H1 (cell line): ENCODE measurements around the gene XRRA1. TPM values are rescaled to one million over a fixed set of nuclear protein-coding genes. Genes with fewer than 3 reads are reported as not detected.

Source experiments
- CTCF ChIA-PET: fragments of 300-600 bp; sonication (Branson Sonifier 250); formaldehyde crosslinking; loops from one replicate; lab custom pipeline; 2021; ENCODE audit not compliant: partially characterized antibody; lab: Charles Lee
- POLR2A ChIA-PET: fragments of 300-600 bp; sonication (Branson Sonifier 250); formaldehyde crosslinking; loops from one replicate; lab custom pipeline; 2021; ENCODE audit warnings: inconsistent platforms; ENCODE audit not compliant: partially characterized antibody; lab: Charles Lee
- DNase-seq, 2 experiments: peaks; one replicate each; pipeline versions ENCODE4 v3.0.0 to v3.0.0-alpha.2; 2010 to 2022; ENCODE audit warnings: low spot score in 2 of 2, low read depth in 1 of 2, mixed read lengths in 1 of 2
- FAIRE-seq: peaks from 2 replicates; lab custom pipeline; 2011; peaks lifted over from hg19 to GRCh38; lab: Jason Lieb, UNC
- H2AFZ ChIP-seq: 2 replicates; pipeline ENCODE4 v1.8.1; 2012; ENCODE audit warnings: low read length, inconsistent platforms
- H2AK5ac ChIP-seq: 2 replicates; pipeline ENCODE4 v1.6.1; 2013; ENCODE audit warnings: low read depth, low read length
- H2BK120ac ChIP-seq: replicated peaks from 2 replicates; pipeline ENCODE3; 2013; ENCODE audit warnings: low read depth, low read length, inconsistent platforms
- H2BK12ac ChIP-seq: 2 replicates; pipeline ENCODE4 v1.6.1; 2013; ENCODE audit warnings: low read depth, low read length
- H2BK15ac ChIP-seq: 2 replicates; pipeline ENCODE4 v1.6.1; 2013; ENCODE audit warnings: low read length
- H2BK20ac ChIP-seq: 2 replicates; pipeline ENCODE4 v1.6.1; 2013; ENCODE audit warnings: low read length
- H2BK5ac ChIP-seq: 2 replicates; pipeline ENCODE4 v1.6.1; 2013; ENCODE audit warnings: low read depth, low read length
- H3K14ac ChIP-seq: 2 replicates; pipeline ENCODE4 v1.6.1; 2013; ENCODE audit warnings: inconsistent platforms; ENCODE audit not compliant: insufficient read length
- H3K18ac ChIP-seq: 2 replicates; pipeline ENCODE4 v1.6.1; 2013; ENCODE audit warnings: low read length; ENCODE audit errors: extremely low read depth
- H3K23ac ChIP-seq: 2 replicates; pipeline ENCODE4 v1.6.1; 2013; ENCODE audit warnings: inconsistent platforms; ENCODE audit not compliant: insufficient read length
- H3K23me2 ChIP-seq: 2 replicates; pipeline ENCODE4 v1.6.1; 2013; ENCODE audit warnings: low read depth, low read length
- H3K27ac ChIP-seq: 2 replicates; pipeline ENCODE4 v1.6.1; 2011; ENCODE audit warnings: low read depth, low read length, inconsistent platforms
- H3K27me3 ChIP-seq, 4 experiments: replicated peaks in 1 of 4; 1 replicate in 1 of 4; 2 replicates in 3 of 4; pipeline versions ENCODE4 v1.6.1 to v1.8.1; 2011 to 2013; ENCODE audit warnings: low read length in 3 of 4, mild to moderate bottlenecking in 3 of 4, inconsistent platforms in 2 of 4, mixed read lengths in 2 of 4, moderate library complexity in 1 of 4; ENCODE audit not compliant: control insufficient read depth in 3 of 4, insufficient read depth in 3 of 4; ENCODE audit errors: extremely low read depth in 1 of 4
- H3K36me3 ChIP-seq, 4 experiments: 2 replicates each; pipeline versions ENCODE4 v1.6.1 to v1.8.1; 2011 to 2013; ENCODE audit warnings: mild to moderate bottlenecking in 4 of 4, low read length in 3 of 4, moderate library complexity in 2 of 4, control low read depth in 1 of 4, inconsistent platforms in 1 of 4; ENCODE audit not compliant: insufficient read depth in 4 of 4, control insufficient read depth in 2 of 4
- H3K4ac ChIP-seq: replicated peaks from 2 replicates; pipeline ENCODE3; 2013; ENCODE audit warnings: low read length, low read depth, mixed read lengths, inconsistent platforms; ENCODE audit not compliant: insufficient read length
- H3K4me1 ChIP-seq, 4 experiments: replicated peaks in 1 of 4; 1 replicate in 1 of 4; 2 replicates in 3 of 4; pipeline versions ENCODE4 v1.6.1 to v1.8.1; 2011 to 2013; ENCODE audit warnings: low read length in 3 of 4, inconsistent platforms in 2 of 4, mixed read lengths in 1 of 4; ENCODE audit not compliant: insufficient read depth in 4 of 4, control insufficient read depth in 3 of 4
- H3K4me2 ChIP-seq, 2 experiments: 2 replicates each; pipeline versions ENCODE4 v1.6.1 to v1.8.1; 2011 to 2013; ENCODE audit warnings: low read depth in 2 of 2, low read length in 2 of 2, control low read depth in 1 of 2, inconsistent platforms in 1 of 2, mild to moderate bottlenecking in 1 of 2; ENCODE audit not compliant: insufficient read depth in 1 of 2
- H3K4me3 ChIP-seq, 4 experiments: fragments of 200-600, 300-600 bp in 1 of 4; sonication (generic), shearing (Covaris generic), sonication (Bioruptor Twin) in 1 of 4; 2 replicates each; pipeline versions ENCODE4 v1.5.1 to v1.8.1; 2011 to 2016; ENCODE audit warnings: low read length in 4 of 4, low read depth in 3 of 4, control low read depth in 2 of 4, inconsistent platforms in 2 of 4, mild to moderate bottlenecking in 2 of 4, mixed read lengths in 1 of 4, moderate library complexity in 1 of 4; ENCODE audit not compliant: insufficient read depth in 2 of 4; ENCODE audit errors: extremely low read depth in 1 of 4
- H3K56ac ChIP-seq: replicated peaks from 2 replicates; pipeline ENCODE3; 2013; ENCODE audit warnings: low read depth, mild to moderate bottlenecking, mixed read lengths, low read length, inconsistent platforms; ENCODE audit not compliant: insufficient read length
- H3K79me1 ChIP-seq: 2 replicates; pipeline ENCODE4 v1.6.1; 2013; ENCODE audit warnings: low read depth, low read length, control low read depth
- H3K79me2 ChIP-seq, 2 experiments: 2 replicates each; pipeline versions ENCODE4 v1.6.1 to v1.8.1; 2012 to 2013; ENCODE audit warnings: low read length in 2 of 2, mild to moderate bottlenecking in 2 of 2, inconsistent platforms in 1 of 2; ENCODE audit not compliant: insufficient read depth in 2 of 2, control insufficient read depth in 1 of 2
- H3K9ac ChIP-seq, 4 experiments: replicated peaks in 1 of 4; 1 replicate in 1 of 4; 2 replicates in 3 of 4; pipeline versions ENCODE4 v1.6.1 to v1.8.1; 2011 to 2013; ENCODE audit warnings: low read depth in 3 of 4, low read length in 3 of 4, control low read depth in 2 of 4, mild to moderate bottlenecking in 2 of 4, moderate library complexity in 2 of 4, inconsistent platforms in 1 of 4; ENCODE audit errors: extremely low read depth in 1 of 4
- H3K9me3 ChIP-seq, 2 experiments: 2 replicates each; pipeline versions ENCODE4 v1.6.1 to v1.8.1; 2012 to 2013; ENCODE audit warnings: mild to moderate bottlenecking in 2 of 2, moderate library complexity in 2 of 2, control low read depth in 1 of 2, inconsistent platforms in 1 of 2, low read depth in 1 of 2, low read length in 1 of 2, mixed read lengths in 1 of 2; ENCODE audit not compliant: insufficient read depth in 2 of 2
- H4K20me1 ChIP-seq, 2 experiments: replicated peaks in 1 of 2; 2 replicates each; pipeline versions ENCODE3 to v1.8.1; 2011 to 2013; ENCODE audit warnings: inconsistent platforms in 2 of 2, low read length in 2 of 2, mild to moderate bottlenecking in 1 of 2; ENCODE audit not compliant: insufficient read depth in 2 of 2, control insufficient read depth in 1 of 2
- H4K5ac ChIP-seq: 2 replicates; pipeline ENCODE4 v1.6.1; 2013; ENCODE audit warnings: low read length, low read depth, mixed read lengths, inconsistent platforms; ENCODE audit not compliant: insufficient read length
- H4K8ac ChIP-seq: 2 replicates; pipeline ENCODE4 v1.8.0; 2013; ENCODE audit warnings: mild to moderate bottlenecking, moderate library complexity, low read length, inconsistent platforms; ENCODE audit not compliant: insufficient read depth; ENCODE audit errors: extremely low read depth
- H4K91ac ChIP-seq: replicated peaks from 2 replicates; pipeline ENCODE3; 2013; ENCODE audit warnings: low read length, mixed read lengths, inconsistent platforms; ENCODE audit not compliant: insufficient read length
- BCL11A ChIP-seq, 2 experiments: IDR thresholded peaks; one replicate each; pipeline ENCODE4 v1.6.1; 2011; ENCODE audit warnings: low read depth in 2 of 2, low read length in 2 of 2, mild to moderate bottlenecking in 2 of 2
- BRCA1 ChIP-seq: IDR thresholded peaks from 2 replicates; pipeline ENCODE4 v1.6.1; 2012; ENCODE audit warnings: low read depth, low read length, improper control_type of control experiment
- CEBPB ChIP-seq: IDR thresholded peaks from 2 replicates; pipeline ENCODE4 v1.6.1; 2012; ENCODE audit warnings: low read depth, low read length
- GABPA ChIP-seq: IDR thresholded peaks from 2 replicates; pipeline ENCODE4 v1.6.1; 2011; ENCODE audit warnings: mild to moderate bottlenecking, low read length, moderate library complexity, borderline replicate concordance; ENCODE audit not compliant: insufficient read depth
- KDM1A ChIP-seq: fragments of 200-600, 300-600 bp; sonication (generic); IDR thresholded peaks from 2 replicates; pipeline ENCODE4 v1.7.1; 2016; ENCODE audit warnings: mild to moderate bottlenecking, low read length, borderline replicate concordance
- NRF1 ChIP-seq: IDR thresholded peaks from 2 replicates; pipeline ENCODE4 v1.6.1; 2011; ENCODE audit warnings: mild to moderate bottlenecking, low read depth, low read length, improper control_type of control experiment
- POLR2AphosphoS5 ChIP-seq: IDR thresholded peaks from 2 replicates; pipeline ENCODE4 v1.6.1; 2011; ENCODE audit warnings: low read depth, low read length
- SIRT6 ChIP-seq: IDR thresholded peaks from one replicate; pipeline ENCODE4 v1.7.1; 2012; ENCODE audit warnings: low read length, inconsistent platforms
- TAF1 ChIP-seq: IDR thresholded peaks from 2 replicates; pipeline ENCODE4 v1.6.1; 2011; ENCODE audit warnings: mild to moderate bottlenecking, low read depth, low read length
- TEAD4 ChIP-seq: IDR thresholded peaks from 2 replicates; pipeline ENCODE4 v1.6.1; 2012; ENCODE audit warnings: low read depth, low read length, inconsistent platforms, mixed read lengths
- USF2 ChIP-seq: IDR thresholded peaks from 2 replicates; pipeline ENCODE4 v1.6.1; 2011; ENCODE audit warnings: low read length, improper control_type of control experiment
- WGBS, 2 experiments: shearing (Covaris generic) in 1 of 2; methylation state at CpG; one replicate each; pipeline versions ENCODE4 v1.1.6 to v1.1.7; 2013 to 2015; ENCODE audit warnings: low lambda C conversion rate in 2 of 2, mixed read lengths in 2 of 2, inconsistent platforms in 1 of 2, low coverage in 1 of 2, missing lambda C conversion rate in 1 of 2; ENCODE audit not compliant: insufficient replicate concordance in 2 of 2, insufficient coverage in 1 of 2, insufficient read length in 1 of 2; ENCODE audit errors: extremely low coverage in 1 of 2, missing lambda C conversion rate in 1 of 2; 5-methylcytosine and 5-hydroxymethylcytosine counted together
- polyA plus RNA-seq, 7 experiments: library from polyadenylated mRNA; depleted of rRNA in 3 of 7; stranded (reverse) in 5 of 7; unstranded in 2 of 7; fragments of >200 nt in 5 of 7; fragments of 200-250 nt in 2 of 7; gene quantifications; 1 replicate in 5 of 7; 2 replicates in 1 of 7; 4 replicates in 1 of 7; pipeline versions ENCODE4 v1.2.1 to v1.2.3, GENCODE V29; 2011 to 2013; ENCODE audit warnings: missing spikeins in 2 of 7, mixed read lengths in 2 of 7
- total RNA-seq: library from RNA; stranded (reverse); fragmentation: NEBNext Ultra II Directional; extraction: Animal tissue kit (Norgen Biotek cat#: 25700); gene quantifications from 2 replicates; pipeline ENCODE4 v1.2.1, GENCODE V29; 2021

XRRA1 gene
- total and polyA plus RNA-seq, 2 of the 8 experiments (the other 6 are each of a cell fraction or from before 2014, with no cell fraction given), result 2.1 to 7.1 TPM

- FAIRE-seq (no peak), DNase-seq (no peak)
- H3K56ac ChIP-seq, result no peak overlapping the region
- no peak overlapping the region for H3K27ac ChIP-seq
- no peaks in the 10 kb centered on the region for H3K79me2 ChIP-seq
- no peak overlapping the region for H3K9ac ChIP-seq
- no peak overlapping the region for H2BK15ac ChIP-seq
- H4K91ac ChIP-seq, result no peak overlapping the region
- no peaks in the 10 kb centered on the region for H3K79me1 ChIP-seq
- H3K23ac ChIP-seq, result no peak overlapping the region
- no peak overlapping the region for H2BK120ac ChIP-seq
- H3K27me3 ChIP-seq, result no peaks in the 10 kb centered on the region
- no peak overlapping the region for H3K18ac ChIP-seq
- H3K4ac ChIP-seq, result no peak overlapping the region
- no peak overlapping the region for H4K5ac ChIP-seq
- no peaks in the 10 kb centered on the region for H3K4me1 ChIP-seq
- H3K23me2 ChIP-seq, result no peaks in the 10 kb centered on the region
- no peaks in the 10 kb centered on the region; a peak in 3 of 8 replicates for H3K36me3 ChIP-seq
- H2AK5ac ChIP-seq, result no peak overlapping the region
- H4K20me1 ChIP-seq, result peaks cover 0 to 2% of the 10 kb centered on the region in 2 experiments
- no peak overlapping the region for H4K8ac ChIP-seq
- H2BK5ac ChIP-seq, result no peak overlapping the region
- H3K9me3 ChIP-seq, result no peaks in the 10 kb centered on the region
- H2BK12ac ChIP-seq, result no peak overlapping the region
- H2AFZ ChIP-seq, result no peak overlapping the region
- POLR2A ChIA-PET, result no interaction called here
- WGBS, 2 experiments, result 86% methylated on average over 2 of the region's 2 CpGs; no CpG with 5 or more reads in 1 of the 2 experiments
- no peak overlapping the region for H2BK20ac ChIP-seq
- H3K4me3 ChIP-seq, result no peak overlapping the region
- CTCF ChIA-PET, result interaction anchor here (0.9 kb wide), 2 partner anchors 9 to 12 kb away, joined by 3 to 4 read pairs; no protein-coding TSS in a partner anchor
- H3K4me2 ChIP-seq, result no peak overlapping the region
- H3K14ac ChIP-seq, result no peak overlapping the region
- TF ChIP-seq GABPA, result no peak
- no peak for TF ChIP-seq CEBPB
- TF ChIP-seq TEAD4, result no peak
- no peak for TF ChIP-seq NRF1
- no peak for TF ChIP-seq SIRT6
- no peak for TF ChIP-seq POLR2AphosphoS5
- no peak for TF ChIP-seq KDM1A
- TF ChIP-seq USF2, result no peak
- TF ChIP-seq BCL11A (IDR thresholded peaks at IDR 0.05; ENCODE audit: low read depth in 2 of 2, low read length in 2 of 2), result no peak
- no peak for TF ChIP-seq TAF1
- TF ChIP-seq BRCA1, result no peak
These were observed 12.8 kb downstream of the XRRA1 start for GRCh38 chr11:74936087-74936486.
